Immature natural killer cell (primary cell): ENCODE data around the gene GATA3. TPM values are rescaled to one million over a fixed set of nuclear protein-coding genes. Genes with fewer than 3 reads are reported as not detected.
A peak's percentile ranks its signal among the peaks of the same experiment; 100 is the strongest.

Experiments used
- DNase-seq, 3 donors: peaks; one replicate each; pipeline ENCODE4 v3.0.0; 2022; ENCODE audit warnings: mixed read lengths in 1 of 3
- H3K27ac Mint-ChIP-seq, 6 donors: one replicate each; pipeline ENCODE4 v1.8.0; 2020; ENCODE audit warnings: mixed read lengths in 6 of 6, mild to moderate bottlenecking in 5 of 6, inconsistent platforms in 4 of 6, moderate library complexity in 3 of 6
- H3K27me3 Mint-ChIP-seq, 3 donors: one replicate each; pipeline ENCODE4 v1.8.0; 2020 to 2021; ENCODE audit warnings: low read depth in 3 of 3, mild to moderate bottlenecking in 3 of 3, mixed read lengths in 3 of 3, moderate library complexity in 3 of 3, inconsistent platforms in 1 of 3
- H3K36me3 Mint-ChIP-seq, 3 donors: one replicate each; pipeline ENCODE4 v1.8.0; 2020; ENCODE audit warnings: mixed read lengths in 3 of 3, inconsistent platforms in 2 of 3, mild to moderate bottlenecking in 2 of 3
- H3K4me1 Mint-ChIP-seq, 2 donors: one replicate each; pipeline ENCODE4 v1.8.0; 2020; ENCODE audit warnings: inconsistent platforms in 2 of 2, mild to moderate bottlenecking in 2 of 2, mixed read lengths in 2 of 2, moderate library complexity in 1 of 2
- H3K4me3 Mint-ChIP-seq, 5 donors: one replicate each; pipeline ENCODE4 v1.8.0; 2020; ENCODE audit warnings: mild to moderate bottlenecking in 5 of 5, mixed read lengths in 5 of 5, inconsistent platforms in 3 of 5, moderate library complexity in 3 of 5
- H3K9me3 Mint-ChIP-seq, 6 donors: one replicate each; pipeline ENCODE4 v1.8.0; 2020; ENCODE audit warnings: mild to moderate bottlenecking in 6 of 6, mixed read lengths in 6 of 6, inconsistent platforms in 4 of 6, moderate library complexity in 3 of 6
- polyA plus RNA-seq, 3 donors: library from polyadenylated mRNA; unstranded; fragments of 300-500 nt; fragmentation: Illumina TruSeq; gene quantifications; one replicate each; pipeline ENCODE4 v1.2.3, GENCODE V29; 2021

GATA3 gene
- polyA plus RNA-seq, 3 donors from 2014 or later, result 27.2 to 52.1 (median 36.8) TPM

DNA sequence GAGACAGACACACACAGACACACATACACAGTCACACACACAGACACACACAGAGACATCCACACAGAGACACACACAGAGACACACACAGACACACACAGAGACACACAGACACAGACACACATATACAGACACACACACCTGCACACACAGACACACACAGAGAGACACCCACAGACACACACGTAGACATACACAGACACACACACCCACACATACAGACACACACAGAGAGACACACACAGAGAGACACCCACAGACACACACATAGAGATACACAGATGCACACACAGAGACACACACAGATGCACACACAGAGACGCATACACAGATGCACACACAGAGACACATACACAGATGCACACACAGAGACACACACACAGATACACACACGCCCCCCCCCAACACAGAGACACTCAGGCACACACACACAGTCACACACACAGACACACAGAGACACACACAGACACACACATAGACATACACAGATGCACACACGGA lies 58.5 kb downstream of the GATA3 start:
- DNase-seq, result no peak
- Mint-ChIP-seq H3K36me3 (peaks cover 3 to 7% (median 5%) of the 10 kb centered on the region in 3 donors), H3K4me1 (no peaks in the 10 kb centered on the region), H3K27me3 (peaks cover 0 to 3% (median 2%) of the 10 kb centered on the region in 3 donors), H3K4me3 (no peak overlapping the region), H3K9me3 (no peaks in the 10 kb centered on the region), H3K27ac (no peak overlapping the region)

DNA sequence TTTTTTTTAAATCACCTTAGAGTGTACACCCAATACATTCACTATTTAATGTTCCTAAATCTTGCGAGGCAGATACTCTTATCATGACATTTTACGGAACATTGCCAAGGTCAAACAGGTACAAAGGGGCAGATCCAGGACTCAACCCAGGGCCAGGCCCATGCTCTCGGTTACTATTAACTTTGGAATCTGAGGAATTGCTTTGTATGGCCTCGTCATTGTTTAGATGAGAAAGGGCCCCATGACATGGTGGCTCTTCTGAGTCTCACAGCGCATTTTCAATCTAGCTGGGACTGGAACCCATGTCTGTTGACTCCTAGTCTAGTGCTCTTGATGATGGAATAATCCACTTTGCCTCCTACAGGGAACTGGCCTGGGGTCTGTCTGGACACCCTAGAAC lies 59.1 kb downstream of the GATA3 start:
- H3K36me3 Mint-ChIP-seq, result peaks cover 3 to 7% (median 5%) of the 10 kb centered on the region in 3 donors
- no peak overlapping the region for H3K4me3 Mint-ChIP-seq
- H3K27ac Mint-ChIP-seq, result no peak overlapping the region
- no peaks in the 10 kb centered on the region for H3K9me3 Mint-ChIP-seq
- no peaks in the 10 kb centered on the region for H3K4me1 Mint-ChIP-seq
- peaks cover 0 to 3% (median 2%) of the 10 kb centered on the region in 3 donors for H3K27me3 Mint-ChIP-seq
- no peak for DNase-seq

DNA sequence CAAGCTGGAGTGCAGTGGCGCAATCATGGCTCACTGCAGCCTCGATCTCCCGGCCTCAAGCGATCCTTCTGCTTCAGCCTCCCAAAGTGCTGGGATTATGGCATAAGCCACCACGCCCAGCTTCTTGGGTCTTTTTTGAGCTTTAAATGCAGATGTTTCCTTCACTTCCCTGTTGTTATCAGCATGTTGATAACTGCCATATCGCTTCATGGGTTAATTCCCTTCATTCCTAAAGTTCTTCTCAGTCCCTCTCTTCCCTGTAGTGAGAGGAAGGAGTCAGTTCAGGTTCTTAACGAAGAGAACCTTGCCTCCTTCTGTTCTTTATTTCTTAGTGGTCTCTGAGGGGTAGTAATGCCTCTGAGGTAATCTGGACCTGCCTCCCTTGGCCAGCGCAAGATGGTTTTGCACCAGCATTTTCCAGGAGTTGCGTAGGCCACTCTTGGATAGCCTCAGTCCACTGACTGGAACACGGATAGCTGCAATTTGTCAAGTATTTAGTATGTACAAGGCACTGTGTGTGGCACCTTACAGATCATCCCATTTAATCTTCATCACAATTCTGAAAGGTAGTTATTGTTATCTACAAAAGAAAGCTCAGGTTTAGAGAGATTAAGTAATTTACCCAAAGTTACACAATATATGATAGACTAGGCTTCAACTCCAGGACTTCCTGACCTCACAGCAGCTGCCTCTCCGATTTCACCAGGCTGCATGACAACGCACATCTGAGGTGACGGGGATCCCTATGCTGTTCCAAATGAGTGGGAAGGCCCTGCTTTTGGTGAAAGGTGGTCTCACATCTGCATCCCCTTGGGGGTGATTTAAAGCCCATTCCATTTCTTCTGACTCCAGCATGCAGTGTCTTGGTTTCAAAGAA lies 60.5 kb downstream of the GATA3 start:
- H3K4me3 Mint-ChIP-seq, result no peak overlapping the region
- no peak for DNase-seq
- peaks cover 0 to 7% (median 3%) of the 10 kb centered on the region in 3 donors for H3K36me3 Mint-ChIP-seq
- no peaks in the 10 kb centered on the region for H3K4me1 Mint-ChIP-seq
- H3K27me3 Mint-ChIP-seq, result peaks cover 0 to 3% (median 2%) of the 10 kb centered on the region in 3 donors
- H3K9me3 Mint-ChIP-seq, result no peaks in the 10 kb centered on the region
- no peak overlapping the region for H3K27ac Mint-ChIP-seq

DNA sequence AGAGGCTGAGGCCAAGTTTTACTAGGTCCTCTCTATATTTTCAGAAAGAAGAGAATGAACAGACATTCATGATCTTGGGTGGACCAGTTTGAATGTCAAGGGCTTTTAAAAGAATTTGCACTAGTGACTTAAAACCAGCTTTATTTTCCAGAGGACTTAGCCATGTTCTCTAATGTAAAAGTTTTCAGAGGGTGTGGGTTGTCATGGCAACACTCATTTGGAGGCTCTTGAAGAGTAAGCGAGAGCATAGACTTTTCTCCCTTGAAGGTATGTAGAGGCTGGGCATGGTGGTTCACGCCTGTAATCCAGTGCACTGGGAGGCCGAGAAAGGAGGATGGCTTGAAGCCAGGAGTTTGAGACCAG lies 61.1 kb downstream of the GATA3 start:
- DNase-seq, result no peak
- Mint-ChIP-seq H3K4me1 (no peaks in the 10 kb centered on the region), H3K9me3 (no peaks in the 10 kb centered on the region), H3K36me3 (peaks cover 0 to 7% (median 3%) of the 10 kb centered on the region in 3 donors), H3K27ac (no peak overlapping the region), H3K27me3 (peaks cover 0 to 3% (median 2%) of the 10 kb centered on the region in 3 donors), H3K4me3 (no peak overlapping the region)

DNA sequence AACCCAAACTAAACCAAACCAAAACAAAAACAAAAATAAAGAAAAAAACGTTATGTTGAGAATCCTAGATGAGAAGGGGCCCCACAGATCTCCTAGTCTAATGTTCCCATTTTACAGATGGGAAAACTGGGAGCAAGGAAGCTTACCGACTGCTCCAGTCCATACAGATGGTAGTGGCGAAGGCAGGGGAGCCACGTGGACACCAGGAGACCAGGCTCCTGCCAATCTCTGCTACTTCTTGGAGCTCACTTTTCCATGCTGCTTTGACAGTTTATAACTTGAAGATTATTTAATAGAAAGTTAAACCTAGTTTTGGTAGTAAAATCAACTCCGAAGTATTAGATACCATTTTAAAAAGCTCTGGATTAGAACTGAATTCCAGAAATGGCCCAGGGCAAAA lies 62.0 kb downstream of the GATA3 start:
- Mint-ChIP-seq H3K27me3 (peaks cover under 1 to 3% (median 2%) of the 10 kb centered on the region in 3 donors), H3K36me3 (peaks cover 0 to 7% (median 3%) of the 10 kb centered on the region in 3 donors), H3K27ac (no peak overlapping the region), H3K4me3 (no peak overlapping the region), H3K4me1 (peaks cover 7% of the 10 kb centered on the region in 2 donors), H3K9me3 (no peaks in the 10 kb centered on the region)
- no peak for DNase-seq

DNA sequence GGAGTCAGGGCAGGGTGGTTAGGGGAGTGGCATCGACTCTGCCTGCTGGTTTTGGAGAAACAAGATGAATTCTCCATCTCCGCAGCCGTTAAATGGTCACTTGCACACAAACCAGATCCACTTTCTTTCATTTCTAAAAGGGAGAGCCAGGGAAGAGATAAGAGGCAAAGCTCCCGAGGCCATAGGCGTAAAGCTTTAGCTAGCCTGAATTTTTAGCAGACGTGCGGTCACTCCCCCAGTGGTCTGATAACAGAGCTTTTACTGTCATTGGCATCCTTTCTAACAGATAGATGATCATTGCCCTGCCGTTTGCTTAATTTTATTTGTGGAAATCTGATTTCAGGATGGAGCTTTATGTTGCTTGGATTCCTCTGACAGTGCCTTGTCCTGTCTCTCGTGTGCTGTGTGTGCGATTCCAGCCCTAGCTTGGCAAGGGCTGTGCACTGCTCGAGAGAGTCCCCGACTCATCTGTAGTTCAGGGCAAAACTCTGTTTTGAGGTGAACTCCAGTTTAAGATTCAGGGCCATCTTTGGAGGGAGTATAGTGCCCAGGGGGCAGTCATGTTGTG lies 62.5 kb downstream of the GATA3 start:
- peaks cover 12 to 13% of the 10 kb centered on the region in 2 donors for H3K4me1 Mint-ChIP-seq
- H3K36me3 Mint-ChIP-seq, result peaks cover 0 to 7% (median 3%) of the 10 kb centered on the region in 3 donors
- no peaks in the 10 kb centered on the region for H3K9me3 Mint-ChIP-seq
- DNase-seq, result no peak
- H3K27ac Mint-ChIP-seq, result no peak overlapping the region
- H3K4me3 Mint-ChIP-seq, result no peak overlapping the region
- H3K27me3 Mint-ChIP-seq, result peaks cover 2% of the 10 kb centered on the region in 3 donors

DNA sequence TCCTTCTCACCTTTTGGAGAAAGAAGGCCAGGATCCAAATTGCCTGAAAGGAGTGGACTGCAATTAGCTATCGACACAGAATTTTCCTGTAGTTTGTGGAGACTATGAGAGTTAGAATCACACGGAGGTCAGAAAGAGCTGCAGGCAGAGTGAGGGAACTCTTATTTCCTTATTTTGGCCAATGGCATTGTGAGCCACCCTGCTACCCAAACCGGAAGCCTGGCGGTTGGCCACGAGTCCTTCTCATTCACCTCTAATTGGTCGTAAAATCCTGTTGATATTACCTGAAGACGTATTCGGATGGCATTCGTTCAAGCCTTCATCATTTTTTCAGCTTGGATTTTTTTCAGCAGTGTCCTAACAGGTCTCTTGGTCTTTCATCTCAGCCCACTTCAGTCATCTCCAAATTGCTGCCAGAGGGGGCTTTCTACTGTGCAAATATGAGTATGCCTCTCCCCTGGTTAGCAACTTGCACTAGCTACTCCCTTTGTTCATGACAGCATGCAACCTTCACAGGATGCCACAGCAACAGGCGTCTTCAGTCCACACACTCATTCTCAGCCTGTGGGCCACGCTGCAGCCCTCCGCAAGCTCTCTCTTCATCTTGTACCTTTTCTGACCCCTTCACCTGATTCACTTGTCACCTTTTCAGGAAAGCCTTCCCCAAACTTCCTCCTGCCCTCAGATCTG lies 66.9 kb downstream of the GATA3 start:
- Mint-ChIP-seq H3K27me3 (peaks cover 0 to 2% (median 0%) of the 10 kb centered on the region in 3 donors), H3K4me1 (peaks cover 12 to 16% of the 10 kb centered on the region in 2 donors), H3K36me3 (peaks cover 0 to 3% (median 0%) of the 10 kb centered on the region in 3 donors), H3K27ac (peak overlapping the region in 5 of 6 donors; percentile 15 to 84 (median 61)), H3K9me3 (no peaks in the 10 kb centered on the region), H3K4me3 (peak overlapping the region; percentile 1 to 79 (median 61))
- DNase-seq, result peak; percentile 25 to 43 (median 34)

DNA sequence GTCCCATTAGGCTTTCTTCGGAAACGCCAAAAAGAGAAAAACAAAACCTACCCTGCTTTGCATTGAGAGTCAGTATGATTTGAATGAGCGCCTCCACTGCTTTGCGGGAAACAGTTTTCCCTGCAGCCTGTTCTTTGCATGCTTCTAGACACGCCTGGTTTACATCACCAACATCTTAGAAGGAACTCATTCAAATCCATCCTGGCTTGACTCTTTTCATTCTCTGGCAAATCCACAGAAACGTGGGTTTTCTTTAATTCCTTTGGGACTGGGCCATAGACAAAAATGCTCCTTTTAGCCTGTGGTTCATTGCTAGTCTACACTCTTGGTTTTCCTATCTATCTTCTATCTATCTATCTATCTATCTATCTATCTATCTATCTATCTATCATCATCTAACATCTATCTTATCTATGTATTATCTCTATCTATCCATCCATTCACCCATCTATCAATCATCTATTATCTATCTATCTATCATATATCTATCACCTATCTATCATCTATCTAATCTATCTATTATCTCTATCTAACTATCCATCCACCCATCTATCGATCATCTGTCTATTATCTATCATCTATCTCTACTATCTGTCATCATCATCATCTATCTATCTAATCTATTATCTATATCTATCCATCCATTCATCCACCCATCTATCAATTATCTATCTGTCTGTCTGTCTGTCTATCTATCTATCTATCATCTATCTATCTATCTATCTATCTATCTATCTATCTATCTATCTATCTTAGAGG lies 68.3 kb downstream of the GATA3 start:
- H3K4me3 Mint-ChIP-seq, result no peak overlapping the region
- peak overlapping the region in 1 of 6 donors; percentile 13 for H3K27ac Mint-ChIP-seq
- peaks cover 12 to 16% of the 10 kb centered on the region in 2 donors for H3K4me1 Mint-ChIP-seq
- H3K36me3 Mint-ChIP-seq, result peaks cover 0 to 5% (median 0%) of the 10 kb centered on the region in 3 donors
- H3K27me3 Mint-ChIP-seq, result peaks cover under 1 to 3% (median 2%) of the 10 kb centered on the region in 3 donors
- H3K9me3 Mint-ChIP-seq, result no peaks in the 10 kb centered on the region
- DNase-seq, result no peak

DNA sequence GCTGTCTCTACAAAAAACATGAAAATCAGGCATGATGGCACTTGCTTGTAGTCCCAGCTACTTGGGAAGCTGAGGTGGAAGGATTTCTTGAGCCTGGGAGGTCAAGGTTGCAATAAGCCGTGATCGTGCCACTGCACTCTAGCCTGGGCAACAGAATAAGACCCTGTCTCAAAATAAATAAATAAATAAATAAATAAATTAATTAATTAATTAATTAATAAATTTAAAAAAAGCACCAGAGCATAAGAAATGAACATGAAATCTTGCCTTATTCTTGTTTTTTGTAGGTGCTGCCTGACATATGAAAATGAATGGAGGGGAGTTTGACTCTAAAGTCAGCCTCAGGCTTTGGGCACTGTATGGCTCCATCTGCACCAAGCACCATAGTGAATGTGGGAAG lies 69.9 kb downstream of the GATA3 start:
- Mint-ChIP-seq H3K27ac (no peak overlapping the region), H3K9me3 (no peaks in the 10 kb centered on the region), H3K4me1 (peaks cover 12 to 16% of the 10 kb centered on the region in 2 donors), H3K4me3 (no peak overlapping the region), H3K27me3 (peaks cover 2 to 3% (median 2%) of the 10 kb centered on the region in 3 donors), H3K36me3 (peaks cover 0 to 5% (median 0%) of the 10 kb centered on the region in 3 donors)
- DNase-seq, result no peak

Other genes starting within 250 kb of the GATA3 start
- 10 to 100 TPM in 1 of 3 donors, 1 to 10 TPM in 2; 3.5 to 13.2 (median 5.5) TPM for gene TAF3, start 236.2 kb upstream of the GATA3 start, polyA plus RNA-seq